ENCODE measurements around the gene SHROOM4. TPM values are rescaled to one million over a fixed set of nuclear protein-coding genes. Genes with fewer than 3 reads are reported as not detected.

Gene SHROOM4
- total RNA-seq, 2 experiments from 2014 or later = not detected

- no peaks in the 10 kb centered on the region for H3K36me3 ChIP-seq (ENCODE audit: insufficient read depth, low read length)
- TF ChIP-seq CTCF (IDR thresholded peaks at IDR 0.05) = no peak
- Mint-ChIP-seq H3K27ac (no peak overlapping the region), H3K36me3 (ENCODE audit: low read depth) (no peaks in the 10 kb centered on the region), H3K27me3 (no peaks in the 10 kb centered on the region), H3K9me3 (no peaks in the 10 kb centered on the region), H3K4me1 (ENCODE audit: low read depth) (no peaks in the 10 kb centered on the region), H3K4me3 (no peak overlapping the region)
- ChIA-PET CTCF (no interaction called here), POLR2A (no interaction called here)
- H3K4me1 ChIP-seq (ENCODE audit: insufficient read depth, low read length) = no peaks in the 10 kb centered on the region
- H3K9me3 ChIP-seq (ENCODE audit: control insufficient read depth in 1 of 2, insufficient read depth in 1 of 2, low read length in 2 of 2) = no peaks in the 10 kb centered on the region
- H3K27ac ChIP-seq (ENCODE audit: low read depth in 1 of 2, low read length in 2 of 2) = no peak overlapping the region
- ATAC-seq (ENCODE audit: poor library complexity) (no peak), DNase-seq (no peak)
- no peak overlapping the region for H3K4me3 ChIP-seq (ENCODE audit: low read length)
- no peaks in the 10 kb centered on the region for H3K27me3 ChIP-seq (ENCODE audit: control insufficient read depth in 1 of 2, insufficient read depth in 2 of 2, low read length in 2 of 2)
- intact Hi-C loops (cut with DNase I, micrococcal nuclease) = no loop called here
Measured at GRCh38 chrX:50648156-50648555, 165.8 kb downstream of the SHROOM4 start.

GRCh38 chrX:50644496-50644895 is 169.5 kb downstream of the SHROOM4 start:
- POLR2A ChIA-PET = no interaction called here

GRCh38 chrX:50643525-50644137 is 170.4 kb downstream of the SHROOM4 start:
- H3K9me3 ChIP-seq (ENCODE audit: control insufficient read depth in 1 of 2, insufficient read depth in 1 of 2, low read length in 2 of 2) = no peaks in the 10 kb centered on the region
- DNase-seq (no peak), ATAC-seq (ENCODE audit: poor library complexity) (no peak)
- no peak for TF ChIP-seq CTCF (IDR thresholded peaks at IDR 0.05)
- H3K36me3 ChIP-seq (ENCODE audit: insufficient read depth, low read length) = no peaks in the 10 kb centered on the region
- H3K4me1 ChIP-seq (ENCODE audit: insufficient read depth, low read length) = no peaks in the 10 kb centered on the region
- POLR2A ChIA-PET = no interaction called here
- Mint-ChIP-seq H3K4me3 (no peak overlapping the region), H3K27me3 (no peaks in the 10 kb centered on the region), H3K4me1 (ENCODE audit: low read depth) (peaks cover 3% of the 10 kb centered on the region), H3K9me3 (no peaks in the 10 kb centered on the region), H3K36me3 (ENCODE audit: low read depth) (no peaks in the 10 kb centered on the region), H3K27ac (no peak overlapping the region)
- no peak overlapping the region for H3K27ac ChIP-seq (ENCODE audit: low read depth in 1 of 2, low read length in 2 of 2)
- no peaks in the 10 kb centered on the region for H3K27me3 ChIP-seq (ENCODE audit: control insufficient read depth in 1 of 2, insufficient read depth in 2 of 2, low read length in 2 of 2)
- intact Hi-C loops (cut with DNase I, micrococcal nuclease) = no loop called here
- no peak overlapping the region for H3K4me3 ChIP-seq (ENCODE audit: low read length)
- CTCF ChIA-PET = no interaction called here

More at GRCh38 chrX:50644496-50644895, 169.5 kb downstream of the SHROOM4 start:
- H3K9me3 ChIP-seq (ENCODE audit: control insufficient read depth in 1 of 2, insufficient read depth in 1 of 2, low read length in 2 of 2) = no peaks in the 10 kb centered on the region
- no peaks in the 10 kb centered on the region for H3K4me1 ChIP-seq (ENCODE audit: insufficient read depth, low read length)
- Mint-ChIP-seq H3K4me3 (no peak overlapping the region), H3K27me3 (no peaks in the 10 kb centered on the region), H3K9me3 (no peaks in the 10 kb centered on the region), H3K36me3 (ENCODE audit: low read depth) (no peaks in the 10 kb centered on the region), H3K27ac (no peak overlapping the region), H3K4me1 (ENCODE audit: low read depth) (no peaks in the 10 kb centered on the region)
- H3K27ac ChIP-seq (ENCODE audit: low read depth in 1 of 2, low read length in 2 of 2) = no peak overlapping the region
- intact Hi-C loops (cut with DNase I, micrococcal nuclease) = no loop called here
- CTCF ChIA-PET = no interaction called here
- DNase-seq (no peak), ATAC-seq (ENCODE audit: poor library complexity) (no peak)
- no peaks in the 10 kb centered on the region for H3K36me3 ChIP-seq (ENCODE audit: insufficient read depth, low read length)
- TF ChIP-seq CTCF (IDR thresholded peaks at IDR 0.05) = no peak
- H3K27me3 ChIP-seq (ENCODE audit: control insufficient read depth in 1 of 2, insufficient read depth in 2 of 2, low read length in 2 of 2) = no peaks in the 10 kb centered on the region
- H3K4me3 ChIP-seq (ENCODE audit: low read length) = no peak overlapping the region

All from CD4-positive, alpha-beta T cell (primary cell).